A549 (cell line): Measurements from ENCODE around the gene GMPS. TPM values are rescaled to one million over a fixed set of nuclear protein-coding genes. Genes with fewer than 3 reads are reported as not detected.

ENCODE experiments used
- CHD2 ChIP-seq: fragments of 150-350 bp; IDR thresholded peaks from 2 replicates; pipeline ENCODE4 v1.6.1; 2014; ENCODE audit warnings: low read length; ENCODE audit not compliant: partially characterized antibody
- CHD4 ChIP-seq: fragments of 200-600 bp; sonication (generic); IDR thresholded peaks from 2 replicates; pipeline ENCODE4 v1.6.1; 2016; ENCODE audit warnings: antibody characterized with exemption, mild to moderate bottlenecking, borderline replicate concordance
- CTCF ChIP-seq: fragments of >200 bp; sonication (Bioruptor Twin); formaldehyde crosslinking; IDR thresholded peaks from 3 replicates; pipeline ENCODE4 v1.5.1; 2016
- EHF ChIP-seq: fragments of 250-450 bp; sonication (Bioruptor Pico); IDR thresholded peaks from 2 replicates; pipeline ENCODE4 v1.5.0; 2020; ENCODE audit warnings: mild to moderate bottlenecking
- EP300 ChIP-seq, 2 experiments: fragments of >200 bp; sonication (Bioruptor Twin); formaldehyde crosslinking; IDR thresholded peaks; 2 replicates in 1 of 2; 3 replicates in 1 of 2; pipeline ENCODE4 v1.6.1; 2016 to 2017
- ESRRA ChIP-seq: fragments of 150-350 bp; IDR thresholded peaks from 2 replicates; pipeline ENCODE4 v1.6.1; 2014; ENCODE audit warnings: mild to moderate bottlenecking, low read length, borderline replicate concordance
- FOSB ChIP-seq: fragments of 250-450 bp; sonication (Bioruptor Pico); IDR thresholded peaks from 2 replicates; pipeline ENCODE4 v1.5.0; 2020; ENCODE audit warnings: mild to moderate bottlenecking, moderate library complexity
- GATA3 ChIP-seq: IDR thresholded peaks from 2 replicates; pipeline ENCODE4 v1.6.1; 2012; ENCODE audit warnings: borderline replicate concordance
- HDAC2 ChIP-seq: fragments of 200-600 bp; sonication (generic); IDR thresholded peaks from 2 replicates; pipeline ENCODE4 v1.6.1; 2016
- HES2 ChIP-seq: fragments of >200 bp; sonication (Bioruptor Twin); formaldehyde crosslinking; IDR thresholded peaks from 2 replicates; pipeline ENCODE4 v1.6.1; 2016
- HOXA7 ChIP-seq: fragments of 250-450 bp; sonication (Bioruptor Pico); IDR thresholded peaks from 2 replicates; pipeline ENCODE4 v1.5.0; 2020; ENCODE audit warnings: mild to moderate bottlenecking, moderate library complexity
- HOXB13 ChIP-seq: fragments of 250-450 bp; sonication (Bioruptor Pico); IDR thresholded peaks from 2 replicates; pipeline ENCODE4 v1.5.0; 2020; ENCODE audit warnings: low read depth, mild to moderate bottlenecking, moderate library complexity
- JUN ChIP-seq, 2 experiments: fragments of >200 bp; sonication (Bioruptor Twin); formaldehyde crosslinking; IDR thresholded peaks; 2 replicates in 1 of 2; 3 replicates in 1 of 2; pipeline ENCODE4 v1.6.1; 2016 to 2017
- JUNB ChIP-seq: fragments of >200 bp; sonication (Bioruptor Twin); formaldehyde crosslinking; IDR thresholded peaks from 2 replicates; pipeline ENCODE4 v1.6.1; 2016
- KDM5A ChIP-seq: fragments of 200-600 bp; sonication (generic); IDR thresholded peaks from 2 replicates; pipeline ENCODE4 v1.6.1; 2016; ENCODE audit warnings: antibody characterized with exemption, mild to moderate bottlenecking
- MAFK ChIP-seq: fragments of 450-650 bp; IDR thresholded peaks from 2 replicates; pipeline ENCODE4 v1.6.1; 2014; ENCODE audit not compliant: partially characterized antibody
- MAZ ChIP-seq: fragments of 150-350 bp; IDR thresholded peaks from 2 replicates; pipeline ENCODE4 v1.6.1; 2014; ENCODE audit warnings: antibody characterized with exemption, low read depth, low read length, borderline replicate concordance
- NFE2L2 ChIP-seq: fragments of 150-350 bp; conservative IDR thresholded peaks from 2 replicates; pipeline ENCODE4 v1.6.1; 2014; ENCODE audit warnings: low read length
- NPAS2 ChIP-seq: fragments of 250-450 bp; sonication (Bioruptor Pico); IDR thresholded peaks from 2 replicates; pipeline ENCODE4 v1.8.0; 2022; ENCODE audit warnings: mild to moderate bottlenecking, moderate library complexity, borderline replicate concordance
- POLR2A ChIP-seq: IDR thresholded peaks from 2 replicates; pipeline ENCODE4 v1.6.1; 2012; ENCODE audit warnings: mild to moderate bottlenecking, low read length
- POLR2AphosphoS2 ChIP-seq: conservative IDR thresholded peaks from 2 replicates; pipeline ENCODE4 v1.6.1; 2012; ENCODE audit warnings: low read length, improper control_type of control experiment, inconsistent platforms
- RAD21 ChIP-seq, 2 experiments: fragments of >200 bp in 1 of 2; sonication (Bioruptor Twin) in 1 of 2; formaldehyde crosslinking in 1 of 2; IDR thresholded peaks in 1 of 2; conservative IDR thresholded peaks in 1 of 2; 2 replicates in 1 of 2; 3 replicates in 1 of 2; pipeline ENCODE4 v1.6.1; 2012 to 2018; ENCODE audit warnings: inconsistent platforms in 1 of 2
- RARB ChIP-seq: fragments of 250-450 bp; sonication (Bioruptor Pico); IDR thresholded peaks from 2 replicates; pipeline ENCODE4 v1.8.0; 2021; ENCODE audit warnings: mild to moderate bottlenecking, moderate library complexity
- RCOR1 ChIP-seq: fragments of 150-350 bp; IDR thresholded peaks from 2 replicates; pipeline ENCODE4 v1.6.1; 2014; ENCODE audit warnings: antibody characterized with exemption, low read length, low read depth
- REST ChIP-seq: fragments of 200-600 bp; sonication (generic); IDR thresholded peaks from 2 replicates; pipeline ENCODE4 v1.6.1; 2016; ENCODE audit warnings: antibody characterized with exemption, mild to moderate bottlenecking, moderate library complexity
- RNF2 ChIP-seq: fragments of 200-600 bp; sonication (generic); IDR thresholded peaks from 2 replicates; pipeline ENCODE4 v1.6.1; 2016; ENCODE audit warnings: low read depth, mild to moderate bottlenecking, antibody characterized with exemption, moderate library complexity, borderline replicate concordance
- SMC3 ChIP-seq: fragments of >200 bp; sonication (Bioruptor Twin); formaldehyde crosslinking; IDR thresholded peaks from 3 replicates; pipeline ENCODE4 v1.6.1; 2018; ENCODE audit warnings: inconsistent platforms
- SREBF2 ChIP-seq: fragments of 450-650 bp; IDR thresholded peaks from 2 replicates; pipeline ENCODE4 v1.6.1; 2014; ENCODE audit warnings: mild to moderate bottlenecking, moderate library complexity
- TFCP2L1 ChIP-seq: fragments of 250-450 bp; sonication (Bioruptor Pico); IDR thresholded peaks from 2 replicates; pipeline ENCODE4 v1.5.0; 2021; ENCODE audit warnings: mild to moderate bottlenecking
- USF2 ChIP-seq: fragments of 450-650 bp; IDR thresholded peaks from 2 replicates; pipeline ENCODE4 v1.6.1; 2014; ENCODE audit warnings: antibody characterized with exemption
- ZC3H11A ChIP-seq: fragments of 450-650 bp; IDR thresholded peaks from 2 replicates; pipeline ENCODE4 v1.6.1; 2014; ENCODE audit warnings: antibody characterized with exemption, mild to moderate bottlenecking
- ZFP36 ChIP-seq: fragments of 450-650 bp; IDR thresholded peaks from 2 replicates; pipeline ENCODE4 v1.6.1; 2014; ENCODE audit warnings: borderline replicate concordance; ENCODE audit not compliant: partially characterized antibody
- polyA plus RNA-seq, 4 experiments: library from polyadenylated mRNA; depleted of rRNA in 3 of 4; stranded (reverse); fragments of >200 nt; fragmentation: RNase III in 1 of 4; extraction: RNeasy Plus Mini Kit Qiagen cat#74134 plus additional on column Dnase treatment in 1 of 4; gene quantifications; 2 replicates in 3 of 4; 3 replicates in 1 of 4; pipeline ENCODE4 v1.2.3, GENCODE V29; 2011 to 2017
- TF ChIP-seq, protein P1 (sequence below): fragments of 250-450 bp; sonication (Bioruptor Pico); IDR thresholded peaks from 2 replicates; pipeline ENCODE4 v1.5.0; 2021; ENCODE audit warnings: mild to moderate bottlenecking, moderate library complexity, borderline replicate concordance
- TF ChIP-seq, protein P2 (sequence below): fragments of >200 bp; sonication (Bioruptor Twin); formaldehyde crosslinking; IDR thresholded peaks from 3 replicates; pipeline ENCODE4 v1.6.1; 2016

GMPS gene
- polyA plus RNA-seq, 2 of the 4 experiments (the other 2 are of a cell fraction), result 74.4 to 114 TPM

DNA sequence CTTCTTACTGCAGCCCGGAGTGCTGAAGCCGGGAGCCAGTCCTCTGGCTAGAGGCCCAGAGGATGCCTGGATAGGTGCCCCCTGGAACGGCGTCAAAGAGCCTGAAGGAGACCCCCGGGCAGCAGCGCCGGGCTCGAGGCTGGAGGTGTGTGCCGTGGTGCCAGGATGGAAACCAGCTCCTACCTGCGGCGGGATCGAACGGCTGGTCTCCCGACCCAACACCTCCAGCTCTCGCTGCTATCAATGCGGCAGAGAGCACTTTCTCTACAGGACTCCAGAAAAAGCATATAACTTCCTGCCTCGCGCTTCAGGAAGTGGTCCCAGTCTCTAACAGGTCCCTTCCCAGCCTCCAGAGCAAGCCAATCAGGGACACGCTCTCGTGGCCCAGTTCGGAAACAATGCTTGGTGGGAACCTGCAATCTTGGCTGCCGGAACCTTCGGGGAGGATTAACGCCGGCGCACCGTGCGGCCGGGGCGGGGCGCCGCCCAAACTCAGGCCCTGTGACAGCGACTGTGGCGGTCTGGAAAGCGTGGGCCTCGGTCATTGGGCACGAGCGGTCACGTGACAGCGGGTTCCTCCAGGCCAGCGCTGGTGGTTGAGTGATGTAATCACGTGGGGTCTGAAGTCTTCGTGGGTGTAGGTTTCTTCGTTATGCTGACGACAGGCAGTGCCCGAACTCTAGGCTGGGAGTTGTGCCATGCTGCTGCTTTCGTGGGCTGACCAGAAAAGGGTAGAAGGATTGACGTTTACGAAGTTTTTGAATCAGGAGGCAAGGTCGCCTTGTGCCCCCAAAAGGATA lies 16.1 kb upstream of the GMPS start, which contains the start of gene SLC33A1 (continued):
- TF ChIP-seq MAFK (no peak), CTCF (no peak), ZFP36 (no peak), CHD2 (no peak), CHD4 (no peak), RARB (CRISPR knock-in tag) (0 out of 2 replicates have a peak, but pooled peaks have one; percentile 67), HDAC2 (no peak), HES2 (no peak), EP300 (IDR thresholded peaks at IDR 0.05) (peak in 1 of 2 experiments; percentile 41; a peak in 1 of 5 replicates), SMC3 (no peak), GATA3 (0 out of 2 replicates have a peak, but pooled peaks have one; percentile 61), RNF2 (no peak), ESRRA (no peak), EHF (CRISPR knock-in tag) (no peak; the same call in 1 of the 2 replicates), JUNB (no peak), POLR2A (peak; percentile 91), RAD21 (conservative IDR thresholded peaks at IDR 0.05 in 1 of 2, IDR thresholded peaks at IDR 0.05 in 1 of 2) (no peak), TFCP2L1 (CRISPR knock-in tag) (peak; percentile 74; the same call in 1 of the 2 replicates), SREBF2 (no peak), JUN (IDR thresholded peaks at IDR 0.05) (peak; percentile 80 to 94; a peak in 4 of 5 replicates), USF2 (peak; percentile 100), NFE2L2 (no peak), KDM5A (peak; percentile 80), NPAS2 (peak; percentile 84), HOXB13 (CRISPR knock-in tag) (peak; percentile 62; the same call in 1 of the 2 replicates), POLR2AphosphoS2 (no peak), RCOR1 (no peak), REST (no peak), HOXA7 (no peak), FOSB (CRISPR knock-in tag) (no peak), ZC3H11A (no peak), MAZ (no peak; the same call in 1 of the 2 replicates)
- TF ChIP-seq, protein P1, sequence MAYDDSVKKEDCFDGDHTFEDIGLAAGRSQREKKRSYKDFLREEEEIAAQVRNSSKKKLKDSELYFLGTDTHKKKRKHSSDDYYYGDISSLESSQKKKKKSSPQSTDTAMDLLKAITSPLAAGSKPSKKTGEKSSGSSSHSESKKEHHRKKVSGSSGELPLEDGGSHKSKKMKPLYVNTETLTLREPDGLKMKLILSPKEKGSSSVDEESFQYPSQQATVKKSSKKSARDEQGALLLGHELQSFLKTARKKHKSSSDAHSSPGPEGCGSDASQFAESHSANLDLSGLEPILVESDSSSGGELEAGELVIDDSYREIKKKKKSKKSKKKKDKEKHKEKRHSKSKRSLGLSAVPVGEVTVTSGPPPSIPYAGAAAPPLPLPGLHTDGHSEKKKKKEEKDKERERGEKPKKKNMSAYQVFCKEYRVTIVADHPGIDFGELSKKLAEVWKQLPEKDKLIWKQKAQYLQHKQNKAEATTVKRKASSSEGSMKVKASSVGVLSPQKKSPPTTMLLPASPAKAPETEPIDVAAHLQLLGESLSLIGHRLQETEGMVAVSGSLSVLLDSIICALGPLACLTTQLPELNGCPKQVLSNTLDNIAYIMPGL (CRISPR knock-in tag), result no peak
- TF ChIP-seq, protein P2, sequence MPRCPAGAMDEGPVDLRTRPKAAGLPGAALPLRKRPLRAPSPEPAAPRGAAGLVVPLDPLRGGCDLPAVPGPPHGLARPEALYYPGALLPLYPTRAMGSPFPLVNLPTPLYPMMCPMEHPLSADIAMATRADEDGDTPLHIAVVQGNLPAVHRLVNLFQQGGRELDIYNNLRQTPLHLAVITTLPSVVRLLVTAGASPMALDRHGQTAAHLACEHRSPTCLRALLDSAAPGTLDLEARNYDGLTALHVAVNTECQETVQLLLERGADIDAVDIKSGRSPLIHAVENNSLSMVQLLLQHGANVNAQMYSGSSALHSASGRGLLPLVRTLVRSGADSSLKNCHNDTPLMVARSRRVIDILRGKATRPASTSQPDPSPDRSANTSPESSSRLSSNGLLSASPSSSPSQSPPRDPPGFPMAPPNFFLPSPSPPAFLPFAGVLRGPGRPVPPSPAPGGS, result peak; percentile 72; the same call in 1 of the 3 replicates
